Right cardiac atrium (tissue), 5 donors: Measurements from ENCODE around the gene PTTG1IP2. TPM values are rescaled to one million over a fixed set of nuclear protein-coding genes. Genes with fewer than 3 reads are reported as not detected.

Experiments
- ATAC-seq, 2 donors: fragments of 200-7000 bp; cut with Tn5 transposase; one replicate each; pipeline versions ENCODE4 v1.8.0 to v1.9.1; 2020; ENCODE audit warnings: moderate library complexity in 2 of 2, mild to moderate bottlenecking in 1 of 2
- DNase-seq, 3 donors: peaks; one replicate each; pipeline ENCODE4 v3.0.0-alpha.2; 2020
- H3K27ac ChIP-seq: one replicate; pipeline ENCODE4 v1.5.1; 2013; ENCODE audit warnings: mild to moderate bottlenecking, low read length, control low read depth, moderate library complexity
- H3K27me3 ChIP-seq: one replicate; pipeline ENCODE4 v1.6.1; 2013; ENCODE audit not compliant: control insufficient read depth, insufficient read depth
- H3K4me1 ChIP-seq: one replicate; pipeline ENCODE4 v1.6.1; 2013; ENCODE audit warnings: low read length; ENCODE audit not compliant: control insufficient read depth, insufficient read depth
- H3K4me3 ChIP-seq: one replicate; pipeline ENCODE4 v1.5.1; 2013; ENCODE audit warnings: low read length, control low read depth
- H3K9me3 ChIP-seq: one replicate; pipeline ENCODE4 v1.6.1; 2013; ENCODE audit warnings: low read length; ENCODE audit not compliant: control insufficient read depth
- WGBS: extraction: QIAGEN DNeasy Blood & Tissue Kit; methylation state at CpG from one replicate; pipeline ENCODE4 v1.1.7; 2013; 5-methylcytosine and 5-hydroxymethylcytosine counted together
- intact Hi-C, 4 donors: fragments of 100-400 bp; cut with DNase I; formaldehyde crosslinking; loops; one replicate each; pipeline versions ENCODE4 v1.11.0 to v1.14.0; 2022 to 2023
- long read RNA-seq, 4 donors: library from polyadenylated mRNA; unstranded; transcript quantifications; one replicate each; pipeline ENCODE4 v2.0.0, GENCODE V29; 2020 to 2021
- polyA plus RNA-seq: library from polyadenylated mRNA; stranded (reverse); fragments of 200-250 nt; gene quantifications from one replicate; pipeline ENCODE4 v1.2.3, GENCODE V29; 2013
- total RNA-seq, 4 donors: library from RNA; stranded (reverse); fragmentation: NEBNext Ultra II Directional; extraction: Animal tissue kit (Norgen Biotek cat#: 25700); gene quantifications; one replicate each; pipeline ENCODE4 v1.2.1, GENCODE V29; 2021
- donor health status: healthy with polysubstance abuse.
- donor health status: DM: no; HTN: yes; CAD: no.
- donor health status: DM: no; HTN: no; CAD: no.
- donor health status: DM: no; HTN: yes; CAD: no; lungs with severe emphysema.
- donor health status: DM: yes; HTN: yes; CAD: no.

PTTG1IP2 gene
- total RNA-seq (not detected), polyA plus RNA-seq (not detected)
- long read RNA-seq, donor 1, result 0 reads
- long read RNA-seq, donor 2, result 0 reads
- long read RNA-seq, donor 3, result 0 reads
- long read RNA-seq, donor 4, result 0 reads

DNA sequence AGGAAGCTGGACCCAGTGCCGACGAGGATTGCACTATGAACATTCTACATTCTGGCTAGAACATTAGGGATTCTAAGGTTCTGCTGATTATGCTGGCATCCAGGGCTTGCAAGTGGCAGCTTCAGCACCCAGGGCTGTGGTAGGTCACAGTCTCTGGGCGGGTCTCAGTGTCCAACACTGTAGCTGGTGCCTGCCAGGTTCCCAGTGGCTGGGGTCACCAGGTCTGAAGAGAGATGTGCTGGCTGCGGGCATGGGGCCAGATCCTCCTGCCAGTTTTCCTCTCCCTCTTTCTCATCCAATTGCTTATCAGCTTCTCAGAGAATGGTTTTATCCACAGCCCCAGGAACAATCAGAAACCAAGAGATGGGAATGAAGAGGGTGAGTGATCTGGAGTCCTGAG, at the start of gene PTTG1IP2:
PTTG1IP2 (plus strand) TSS at position 86 of the 400 bp plus-strand sequence; CDS start at position 234, 148 bp downstream.
- Histone ChIP-seq H3K4me3 (no peak within 1 kb of the TSS), H3K27me3 (no peaks in the 10 kb centered on the region), H3K4me1 (no peaks in the 10 kb centered on the region), H3K9me3 (no peaks in the 10 kb centered on the region), H3K27ac (no peak within 1 kb of the TSS)
- intact Hi-C loops, result no loop called here
- peak; percentile 70 to 90 for ATAC-seq
- peak; percentile 37 to 85 (median 82) for DNase-seq
- 66% methylated on average over 4 of the region's 4 CpGs for WGBS

DNA sequence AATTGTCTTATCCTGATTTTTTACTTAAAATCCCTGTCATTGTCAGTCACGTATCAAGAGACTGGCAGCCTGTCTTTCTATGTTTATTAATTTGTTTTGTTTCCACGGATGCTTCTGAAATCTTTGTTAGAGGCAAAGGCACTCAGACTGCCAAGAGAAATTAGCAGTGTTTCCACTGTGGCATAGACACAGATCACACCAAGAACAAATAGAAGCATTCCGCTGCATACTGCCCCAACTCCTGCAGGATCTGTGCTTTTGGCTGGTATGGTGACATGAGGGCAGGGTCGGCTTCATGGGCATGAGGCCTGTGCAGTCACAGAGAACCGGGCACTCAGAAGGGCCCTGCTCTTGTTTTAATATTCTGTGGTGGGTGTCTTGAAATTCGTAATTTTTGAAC, 47.8 kb upstream of the PTTG1IP2 start:
- DNase-seq, result no peak
- ATAC-seq, result peak; percentile 71 to 82
- Histone ChIP-seq H3K27me3 (no peaks in the 10 kb centered on the region), H3K27ac (peak overlapping the region; percentile 48), H3K9me3 (no peaks in the 10 kb centered on the region), H3K4me1 (peaks cover 5% of the 10 kb centered on the region), H3K4me3 (no peak overlapping the region)
- intact Hi-C loops, result loop anchor here in 2 of 4 donors (10.0 kb wide), 3 partner anchors 107 to 267 kb away; partner anchors contain the start of gene STEAP1 (in 1 of the 2)
- 58% methylated on average over 6 of the region's 6 CpGs for WGBS

DNA sequence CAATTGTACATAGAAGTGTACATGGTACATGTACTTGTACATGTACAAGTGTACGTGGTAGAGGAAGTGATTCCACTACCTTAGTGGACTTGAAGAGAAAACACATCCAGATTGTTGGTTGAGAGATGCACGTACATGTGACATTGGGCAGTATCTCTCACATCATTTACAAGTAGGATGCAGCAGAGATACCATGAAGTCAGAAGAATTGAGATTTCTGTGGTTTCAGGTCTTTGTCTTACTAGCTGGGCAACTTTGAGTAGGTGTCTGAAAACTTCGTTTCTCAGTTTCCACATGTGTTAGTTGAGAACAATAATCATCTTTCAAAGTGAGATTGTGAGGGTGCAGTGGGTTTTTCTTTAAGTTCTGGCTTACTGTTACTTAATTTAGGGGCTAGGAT, 44.7 kb upstream of the PTTG1IP2 start:
- Histone ChIP-seq H3K27ac (no peak overlapping the region), H3K27me3 (no peaks in the 10 kb centered on the region), H3K9me3 (no peaks in the 10 kb centered on the region), H3K4me1 (peaks cover 5% of the 10 kb centered on the region), H3K4me3 (no peak overlapping the region)
- no peak for ATAC-seq
- no peak for DNase-seq
- 87% methylated on average over 3 of the region's 3 CpGs for WGBS
- intact Hi-C loops, result loop anchor here in 2 of 4 donors (10.0 kb wide), 3 partner anchors 110 to 270 kb away; partner anchors contain the start of gene STEAP1 (in 1 of the 2)

DNA sequence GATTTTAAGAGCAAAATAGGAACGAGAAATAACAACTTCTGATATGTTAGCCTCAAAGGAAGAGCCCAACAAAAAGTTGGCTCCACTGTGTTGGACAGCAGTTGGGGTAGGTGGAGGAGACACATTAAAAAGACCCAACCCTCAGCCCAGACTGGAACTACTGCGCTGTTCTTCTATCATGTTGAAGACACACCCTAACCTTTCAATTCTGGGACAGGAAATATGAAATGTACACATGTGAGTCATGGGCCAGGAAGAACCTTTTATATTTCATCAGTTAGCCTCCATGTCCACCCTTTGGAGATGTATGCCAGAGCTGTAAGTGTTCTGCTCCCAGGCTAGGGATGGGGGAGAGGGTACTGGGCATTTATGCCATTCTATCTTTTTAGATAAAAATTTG, 44.1 kb upstream of the PTTG1IP2 start:
- ATAC-seq (no peak), DNase-seq (no peak)
- H3K27me3 ChIP-seq, result no peaks in the 10 kb centered on the region
- H3K4me3 ChIP-seq, result no peak overlapping the region
- peaks cover 5% of the 10 kb centered on the region for H3K4me1 ChIP-seq
- 85% methylated on average over 2 of the region's 2 CpGs for WGBS
- H3K9me3 ChIP-seq, result no peaks in the 10 kb centered on the region
- intact Hi-C loops, result loop anchor here in 2 of 4 donors (10.0 kb wide), 3 partner anchors 111 to 271 kb away; partner anchors contain the start of gene STEAP1 (in 1 of the 2)
- no peak overlapping the region for H3K27ac ChIP-seq

DNA sequence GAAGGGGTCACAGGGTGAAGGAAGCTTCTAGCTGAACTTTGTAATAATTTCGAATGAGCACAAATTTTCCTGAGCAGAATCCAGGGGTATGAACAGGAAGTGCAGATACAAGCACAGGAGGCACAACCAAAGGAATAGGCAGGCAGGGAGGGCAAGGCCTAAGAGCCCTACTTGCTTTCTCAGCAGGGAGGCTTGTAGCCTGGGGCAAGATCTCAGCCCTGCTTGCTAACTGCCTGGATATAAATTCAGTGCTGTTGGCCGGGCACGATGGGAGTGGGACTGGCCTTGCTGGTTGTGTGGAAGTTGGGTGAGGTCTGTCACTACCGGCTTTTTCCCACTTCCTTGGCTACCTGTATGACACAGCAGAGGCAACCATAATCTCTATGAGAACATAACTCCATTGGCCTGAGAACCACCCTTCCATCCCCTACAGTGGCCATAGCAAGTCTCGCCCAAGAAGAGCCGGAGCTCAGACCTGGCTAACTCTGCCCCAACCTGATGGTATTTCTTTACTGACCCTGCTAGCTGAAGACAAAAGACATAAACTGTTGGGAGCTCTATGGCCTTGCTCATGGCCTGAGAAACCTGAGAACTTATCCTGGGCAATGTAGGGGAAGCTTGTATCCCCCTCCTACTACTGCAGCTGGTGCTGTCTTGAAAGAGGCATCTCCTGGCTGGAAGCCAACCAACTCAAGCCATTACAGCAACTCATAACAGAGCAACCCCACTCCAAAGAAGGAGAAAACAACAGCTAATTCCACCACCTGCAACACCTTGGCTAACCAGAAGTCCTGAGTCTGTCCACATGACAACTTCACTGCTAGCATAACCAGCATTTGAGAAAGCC, 38.6 kb upstream of the PTTG1IP2 start:
- ATAC-seq (no peak), DNase-seq (no peak)
- 87% methylated on average over 6 of the region's 6 CpGs for WGBS
- intact Hi-C loops, result loop anchor here in 1 of 4 donors (10.0 kb wide), 2 partner anchors 136 to 266 kb away; no protein-coding TSS in a partner anchor
- Histone ChIP-seq H3K4me3 (no peak overlapping the region), H3K4me1 (no peaks in the 10 kb centered on the region), H3K27ac (no peak overlapping the region), H3K9me3 (no peaks in the 10 kb centered on the region), H3K27me3 (no peaks in the 10 kb centered on the region)

DNA sequence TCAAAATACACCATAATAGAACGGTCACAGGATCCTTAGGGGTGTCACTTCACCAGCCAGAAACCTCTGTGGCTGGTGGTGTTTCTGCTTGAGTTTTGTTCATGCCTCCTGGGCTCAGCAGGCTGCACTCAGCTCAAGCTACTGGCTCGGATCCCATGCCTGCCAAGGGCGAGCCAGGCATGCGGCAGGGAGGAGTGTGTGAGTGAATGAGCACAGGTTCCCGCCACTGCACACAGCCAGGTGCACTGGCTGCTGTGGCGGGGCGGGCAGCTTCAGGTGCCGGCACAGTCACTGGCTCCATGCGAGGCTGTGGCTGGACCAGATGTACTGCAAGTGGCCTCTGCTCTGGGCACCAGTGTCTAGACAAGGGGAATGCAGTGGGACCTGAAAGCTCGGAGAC, 36.7 kb upstream of the PTTG1IP2 start:
- no peak overlapping the region for H3K4me3 ChIP-seq
- no peaks in the 10 kb centered on the region for H3K27me3 ChIP-seq
- H3K9me3 ChIP-seq, result no peaks in the 10 kb centered on the region
- DNase-seq (no peak), ATAC-seq (no peak)
- H3K4me1 ChIP-seq, result no peaks in the 10 kb centered on the region
- no peak overlapping the region for H3K27ac ChIP-seq
- intact Hi-C loops, result loop anchor here in 1 of 4 donors (10.0 kb wide), 2 partner anchors 138 to 268 kb away; no protein-coding TSS in a partner anchor
- 78% methylated on average over 10 of the region's 10 CpGs for WGBS

DNA sequence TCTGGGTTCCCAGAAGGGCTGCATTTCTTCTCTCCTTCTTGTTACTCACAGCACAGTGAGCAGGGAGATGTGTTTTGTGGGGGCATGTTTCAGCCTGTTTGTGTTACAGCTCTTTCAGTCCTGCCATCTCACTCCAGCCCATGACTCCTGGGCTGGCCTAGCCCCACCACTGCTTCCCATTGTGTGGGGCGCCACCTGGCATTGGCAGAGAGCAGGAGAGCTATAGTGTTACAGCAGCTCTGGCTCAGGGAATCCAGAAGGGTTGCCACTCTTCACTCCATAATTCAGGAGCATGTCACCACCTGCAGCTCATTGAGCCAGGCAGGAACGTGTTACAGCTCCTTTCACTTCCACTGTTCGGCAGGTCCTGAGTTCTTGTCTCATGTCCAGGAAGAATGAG, 36.2 kb upstream of the PTTG1IP2 start:
- WGBS, result 84% methylated on average over 3 of the region's 3 CpGs
- Histone ChIP-seq H3K27me3 (no peaks in the 10 kb centered on the region), H3K4me1 (no peaks in the 10 kb centered on the region), H3K9me3 (no peaks in the 10 kb centered on the region), H3K4me3 (no peak overlapping the region), H3K27ac (no peak overlapping the region)
- intact Hi-C loops, result loop anchor here in 1 of 4 donors (10.0 kb wide), 2 partner anchors 138 to 268 kb away; no protein-coding TSS in a partner anchor
- ATAC-seq (no peak), DNase-seq (no peak)

DNA sequence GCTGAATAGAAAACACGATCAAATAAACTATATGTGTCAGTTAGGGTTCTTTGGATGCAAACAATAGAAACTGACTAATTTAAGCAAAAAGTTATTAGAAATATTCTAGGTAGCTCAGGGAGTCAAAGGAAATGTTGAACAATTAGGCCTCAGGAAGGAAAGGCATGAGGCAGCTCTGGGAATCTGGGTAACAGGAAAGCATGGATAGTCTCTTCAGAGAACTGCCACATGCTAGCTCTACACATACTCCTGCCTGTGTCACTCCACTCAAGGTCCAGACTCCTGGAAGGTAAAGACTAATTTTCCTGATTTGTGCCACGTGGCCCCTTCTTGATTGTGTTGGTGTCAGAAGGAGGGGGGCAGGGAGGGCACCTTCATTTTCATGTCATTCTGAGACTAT, 23.8 kb upstream of the PTTG1IP2 start:
- Histone ChIP-seq H3K4me3 (no peak overlapping the region), H3K4me1 (no peaks in the 10 kb centered on the region), H3K9me3 (no peaks in the 10 kb centered on the region), H3K27me3 (no peaks in the 10 kb centered on the region), H3K27ac (no peak overlapping the region)
- intact Hi-C loops, result no loop called here
- WGBS, result 51% methylated on average over 2 of the region's 2 CpGs
- no peak for DNase-seq
- ATAC-seq, result no peak

DNA sequence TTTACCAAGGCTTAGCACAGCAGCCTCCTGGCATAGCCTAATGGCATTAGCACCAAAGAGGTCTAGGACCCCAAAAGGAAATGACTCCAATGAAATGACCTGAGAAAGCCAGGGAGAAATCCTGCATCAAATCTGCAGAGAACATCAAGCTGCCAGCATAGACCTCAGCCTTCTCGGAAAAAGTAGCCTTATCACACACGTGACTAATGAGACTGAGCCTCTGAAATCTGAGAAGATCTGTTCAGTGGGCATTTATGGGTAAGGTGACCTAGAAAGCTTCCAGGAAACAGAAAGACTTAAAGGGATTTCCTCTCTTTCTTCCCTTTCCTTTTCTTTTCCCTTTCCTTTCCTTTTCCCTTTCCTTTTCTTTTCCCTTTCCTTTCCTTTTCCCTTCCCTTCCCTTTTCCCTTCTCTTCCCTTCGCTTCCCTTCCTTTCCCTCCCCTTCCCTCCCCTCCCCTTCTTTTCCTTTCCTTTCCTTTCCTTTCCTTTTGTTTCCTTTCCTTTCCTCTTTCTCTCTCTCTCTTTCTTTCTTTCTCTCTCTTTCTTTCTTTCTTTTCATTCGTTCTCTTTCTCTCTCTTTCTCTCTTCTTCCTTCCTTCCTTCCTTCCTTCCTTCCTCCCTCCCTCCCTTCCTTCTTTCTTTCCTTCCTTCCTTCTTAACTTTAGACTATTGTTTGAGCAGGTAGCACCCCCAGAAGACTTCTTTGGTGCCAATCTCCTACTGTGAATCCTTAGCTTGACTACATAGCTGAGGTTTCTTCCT, 23.1 kb upstream of the PTTG1IP2 start:
- ATAC-seq, result no peak
- Histone ChIP-seq H3K27me3 (no peaks in the 10 kb centered on the region), H3K4me1 (no peaks in the 10 kb centered on the region), H3K27ac (no peak overlapping the region), H3K4me3 (no peak overlapping the region), H3K9me3 (no peaks in the 10 kb centered on the region)
- intact Hi-C loops, result no loop called here
- no peak for DNase-seq
- 59% methylated on average over 4 of the region's 4 CpGs for WGBS

DNA sequence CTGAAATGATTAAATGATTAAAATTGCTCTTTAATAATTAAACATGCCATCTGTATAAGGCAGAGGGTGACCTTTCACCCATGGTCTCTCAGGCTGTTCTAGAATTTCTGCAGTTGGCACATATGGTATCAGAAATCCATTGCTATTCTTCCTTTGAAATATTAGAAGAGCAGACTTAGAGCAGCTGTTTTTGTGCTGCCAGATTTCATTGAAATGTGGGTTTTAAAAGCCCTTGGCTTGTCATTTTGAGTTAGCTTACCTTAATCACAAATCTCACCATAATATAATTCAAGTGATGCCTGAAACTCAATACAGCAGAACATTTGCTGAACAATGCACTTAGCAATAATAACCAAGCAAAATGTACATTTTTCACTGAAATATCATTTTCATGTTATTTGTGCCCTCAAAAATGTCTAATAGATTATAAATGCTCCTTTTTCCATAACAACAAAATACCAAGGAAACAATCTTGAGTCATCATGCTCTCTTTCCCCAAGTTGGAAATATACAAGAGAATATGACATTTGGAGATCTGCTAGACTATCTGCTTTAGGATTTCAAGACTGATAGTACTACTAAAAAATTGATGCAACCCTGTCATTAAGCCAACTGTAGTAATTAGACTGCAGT, 16.1 kb upstream of the PTTG1IP2 start:
- H3K4me1 ChIP-seq, result no peaks in the 10 kb centered on the region
- intact Hi-C loops, result no loop called here
- no peak overlapping the region for H3K4me3 ChIP-seq

More for the DNA sequence above, 16.1 kb upstream of the PTTG1IP2 start:
- no peak for DNase-seq
- no peaks in the 10 kb centered on the region for H3K9me3 ChIP-seq
- no peaks in the 10 kb centered on the region for H3K27me3 ChIP-seq
- H3K27ac ChIP-seq, result no peak overlapping the region
- no peak for ATAC-seq
